T1000 (cell line): Measurements from ENCODE around the gene RASGRF2.

ENCODE experiments used
- DNase-seq: peaks from one replicate; lab custom pipeline; 2025; ENCODE audit warnings: mixed read lengths; lab: John Stamatoyannopoulos, UW

RASGRF2 gene

GRCh38 chr5:81208904-81209303, 248.7 kb downstream of the RASGRF2 start:
- DNase-seq, result no peak

DNA sequence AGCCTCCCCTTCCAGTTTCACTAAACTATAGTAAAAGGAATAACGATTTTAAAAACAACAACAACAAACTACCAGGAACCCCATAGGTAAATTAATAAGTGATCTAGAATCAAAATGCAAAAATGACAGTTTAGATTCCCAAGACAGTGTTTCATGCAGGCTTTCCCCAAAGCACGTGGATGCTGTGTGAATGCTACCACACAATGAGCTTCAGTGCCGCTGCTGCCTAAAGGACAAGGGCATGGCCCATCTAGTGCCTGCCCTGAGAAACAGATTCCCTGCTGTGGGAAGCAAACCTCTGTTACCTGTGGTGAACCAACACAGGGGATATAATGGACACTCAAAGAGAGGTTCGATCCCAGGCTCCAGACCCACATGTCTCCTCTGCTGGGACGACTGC, 249.2 kb downstream of the RASGRF2 start:
- no peak for DNase-seq

DNA sequence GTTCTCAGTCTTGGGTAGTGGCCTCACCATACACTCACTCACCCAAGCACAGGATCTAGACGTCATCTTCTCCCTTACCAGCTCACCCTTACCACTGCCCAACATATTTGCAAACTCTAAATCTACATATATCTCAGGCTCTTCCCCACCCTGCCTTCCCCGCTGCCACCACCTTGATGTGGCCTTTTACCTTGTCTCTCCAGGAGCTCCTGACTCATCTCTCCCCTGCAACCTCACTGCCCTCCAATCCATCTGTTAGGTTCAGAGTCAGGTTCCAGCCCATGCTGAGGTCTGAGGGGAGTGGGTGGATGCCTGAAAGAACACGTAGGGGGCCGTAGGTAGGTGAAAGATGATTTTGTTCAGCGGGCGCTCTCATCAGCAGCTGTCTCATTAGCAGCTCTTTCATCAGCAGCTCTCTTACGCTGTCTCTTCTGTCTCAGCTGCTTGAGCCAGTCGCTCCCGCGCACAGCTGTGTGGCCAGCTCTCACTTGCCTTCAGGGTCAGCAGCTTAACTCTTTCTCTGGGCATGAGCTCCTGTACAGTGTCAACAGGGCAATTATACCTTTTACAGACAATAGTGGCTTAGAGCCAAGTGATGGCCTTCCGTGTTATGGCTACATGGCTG, 249.8 kb downstream of the RASGRF2 start:
- no peak for DNase-seq

DNA sequence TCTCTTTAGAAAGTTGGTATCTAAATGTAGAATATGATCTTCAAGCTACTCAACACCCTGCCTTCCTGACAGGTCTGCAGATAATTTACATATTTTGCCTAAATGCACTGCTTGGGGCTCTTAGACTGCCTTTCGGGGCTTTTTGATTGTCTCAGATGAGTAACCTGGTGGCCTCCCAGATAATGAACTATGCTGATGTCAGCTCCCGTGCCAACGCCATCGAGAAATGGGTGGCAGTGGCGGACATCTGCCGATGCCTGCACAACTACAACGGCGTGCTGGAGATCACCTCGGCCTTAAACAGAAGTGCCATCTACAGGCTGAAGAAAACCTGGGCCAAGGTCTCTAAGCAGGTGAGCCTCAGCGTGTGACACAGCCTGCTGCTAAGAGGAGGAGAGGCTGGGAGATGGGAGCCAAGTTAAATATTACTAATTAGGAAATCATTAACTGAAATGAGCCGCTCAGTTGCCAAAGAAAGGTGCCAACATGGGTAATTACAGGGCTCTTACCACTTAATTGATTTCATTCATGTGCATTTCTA, 252.1 kb downstream of the RASGRF2 start:
- DNase-seq, result no peak

- no peak for DNase-seq
These were observed 252.9 kb downstream of the RASGRF2 start for GRCh38 chr5:81213070-81213469.

DNA sequence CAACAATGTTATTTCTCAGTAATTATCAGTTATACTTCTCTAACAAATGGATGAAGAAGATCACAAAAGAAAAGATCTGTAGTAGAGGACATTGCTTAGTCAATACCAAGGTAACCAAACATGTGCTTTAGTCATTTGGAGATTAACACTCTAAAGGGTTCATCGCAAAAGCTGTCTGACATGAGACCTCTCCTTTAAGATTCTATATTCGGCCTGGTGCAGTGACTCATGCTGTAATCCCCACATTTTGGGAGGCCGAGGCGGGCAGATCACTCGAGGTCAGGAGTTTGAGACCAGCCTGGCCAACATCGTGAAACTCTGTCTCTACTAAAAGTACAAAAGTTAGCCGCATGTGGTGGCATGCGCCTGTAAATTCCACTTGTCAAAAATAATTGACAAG, 254.7 kb downstream of the RASGRF2 start:
- DNase-seq, result no peak

GRCh38 chr5:81216152-81216551, 256.0 kb downstream of the RASGRF2 start:
- DNase-seq, result no peak

- no peak for DNase-seq
These were observed 259.2 kb downstream of the RASGRF2 start for GRCh38 chr5:81219389-81219788.

- no peak for DNase-seq
These were observed 262.1 kb downstream of the RASGRF2 start for GRCh38 chr5:81222285-81222684.

GRCh38 chr5:81225463-81225862, 265.3 kb downstream of the RASGRF2 start:
- DNase-seq, result no peak

- no peak for DNase-seq
These were observed 266.1 kb downstream of the RASGRF2 start for GRCh38 chr5:81226286-81226685.

GRCh38 chr5:81226949-81227348, 266.8 kb downstream of the RASGRF2 start:
- no peak for DNase-seq

DNA sequence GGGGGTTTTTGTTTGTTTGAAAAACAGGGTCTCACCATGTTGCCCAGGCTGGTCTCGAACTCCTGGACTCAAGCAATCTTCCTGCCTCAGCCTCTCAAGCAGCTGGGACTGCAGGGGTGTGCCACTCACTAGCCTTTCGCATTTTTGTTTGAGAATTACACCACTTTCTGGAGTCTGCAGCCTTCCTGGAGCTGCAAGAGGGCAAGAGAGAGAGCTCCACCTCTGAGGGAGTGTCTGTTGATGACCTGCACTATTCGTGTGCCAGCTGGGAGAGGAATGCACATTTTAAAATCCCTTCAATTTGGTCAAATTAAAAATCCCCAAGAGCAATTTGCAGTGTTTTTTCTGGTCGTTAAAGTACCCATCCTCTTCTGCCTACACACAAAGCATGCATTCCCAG, 267.9 kb downstream of the RASGRF2 start:
- DNase-seq, result no peak

- no peak for DNase-seq
These were observed 270.3 kb downstream of the RASGRF2 start for GRCh38 chr5:81230416-81230815.

- DNase-seq, result no peak
These were observed 272.4 kb downstream of the RASGRF2 start for GRCh38 chr5:81232464-81233079.

- no peak for DNase-seq
These were observed 273.0 kb downstream of the RASGRF2 start, which contains the start of gene CKMT2 for GRCh38 chr5:81233080-81233634. Gene CKMT2 (plus strand): TSS chr5:81233322. CDS start chr5:81251133, 17,811 bp downstream.

DNA sequence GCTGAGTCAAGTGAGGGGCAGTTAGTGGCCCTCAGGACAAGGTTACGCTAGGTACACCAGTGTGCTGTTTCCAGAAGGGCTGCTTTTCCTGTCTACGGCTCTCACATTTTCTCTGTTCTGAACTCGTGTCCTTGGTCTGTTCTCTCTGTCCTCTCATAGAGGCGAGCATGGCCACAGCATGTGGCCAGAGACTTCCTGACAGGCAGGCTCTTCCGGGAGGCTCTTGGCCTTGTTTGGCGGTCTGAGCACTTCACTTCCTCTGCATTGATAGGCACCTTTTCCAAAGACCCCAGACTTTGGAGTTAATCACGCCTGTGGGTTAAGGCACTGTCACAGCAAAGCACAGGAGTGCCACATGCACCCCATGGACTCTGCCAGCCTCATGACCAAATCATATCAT, 274.1 kb downstream of the RASGRF2 start:
- DNase-seq, result no peak

GRCh38 chr5:81234801-81235200, 274.6 kb downstream of the RASGRF2 start:
- DNase-seq, result no peak

DNA sequence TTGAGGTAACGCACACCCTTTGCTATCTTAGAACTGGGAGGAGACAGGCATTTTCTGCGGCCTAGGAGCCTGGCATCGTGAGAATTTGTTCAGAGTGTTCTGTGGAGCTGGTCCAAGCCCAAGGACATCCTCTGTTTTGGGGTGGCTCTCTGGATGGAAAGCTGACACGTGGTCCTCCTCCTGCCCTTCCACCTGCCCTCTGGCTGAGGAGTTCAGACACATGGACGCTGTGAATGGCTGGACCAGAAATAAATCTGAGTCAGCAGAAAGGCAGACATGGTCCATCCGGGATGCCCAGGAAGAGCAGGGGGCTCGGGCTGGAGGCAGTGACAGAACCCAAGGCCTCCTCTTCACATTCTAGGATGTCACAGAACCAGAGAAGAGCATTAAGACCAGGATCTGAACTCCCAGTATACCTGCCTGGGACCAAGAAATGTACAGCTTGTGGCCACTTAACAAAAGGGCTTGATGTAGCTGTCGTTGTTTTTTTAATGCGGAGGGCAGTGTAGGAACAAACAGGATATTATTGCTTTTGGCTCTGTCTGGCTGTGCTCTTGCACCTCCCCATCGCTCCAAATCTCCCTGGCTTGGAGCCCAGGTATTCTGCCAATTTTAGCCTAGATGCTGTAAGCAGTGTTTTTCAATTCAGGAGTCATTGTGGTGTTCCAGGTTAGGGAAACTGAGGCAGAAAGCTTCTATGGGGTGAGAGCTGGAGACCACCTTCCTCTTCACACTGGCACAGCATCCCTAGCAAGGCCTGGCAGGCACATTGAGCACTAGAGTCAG, 275.3 kb downstream of the RASGRF2 start:
- DNase-seq, result no peak

DNA sequence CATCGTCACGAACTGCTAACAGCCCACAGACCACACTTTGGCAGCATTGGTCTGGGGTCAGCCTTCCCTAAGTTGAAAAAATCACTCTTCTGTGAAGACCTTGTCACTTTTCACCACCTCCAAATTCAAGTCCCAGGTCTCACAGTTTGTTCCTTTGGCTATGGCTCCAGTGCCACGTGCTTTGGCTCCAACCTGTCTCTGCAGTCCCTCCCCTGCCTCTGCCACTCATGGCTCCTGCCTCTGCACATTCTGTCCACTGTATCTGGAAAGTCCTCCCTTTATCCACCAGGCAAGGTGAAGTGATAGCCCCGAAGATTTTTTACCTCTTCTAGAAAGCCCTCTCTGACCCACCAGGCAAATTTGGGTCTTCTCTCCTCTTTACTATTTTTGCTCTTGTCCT, 278.3 kb downstream of the RASGRF2 start:
- no peak for DNase-seq

DNA sequence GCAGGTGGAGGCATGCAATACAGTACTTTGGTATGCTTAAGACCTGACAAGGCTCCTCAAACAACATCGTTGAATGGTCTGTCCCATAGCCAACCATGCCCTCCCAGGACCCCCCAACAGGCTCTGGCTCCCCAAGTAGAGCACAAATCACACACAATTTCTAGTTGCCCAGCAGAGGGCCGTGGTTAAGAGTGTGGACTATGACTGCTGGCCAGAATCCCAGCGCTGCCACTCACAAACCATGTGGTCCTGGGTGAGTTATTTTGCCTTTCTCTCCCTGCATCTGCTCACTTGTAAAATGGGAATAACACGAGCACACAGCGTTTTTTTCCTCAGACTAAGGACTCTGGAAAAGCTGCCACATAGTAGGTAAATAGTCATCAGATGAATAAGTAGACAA, 279.4 kb downstream of the RASGRF2 start:
- DNase-seq, result no peak

DNA sequence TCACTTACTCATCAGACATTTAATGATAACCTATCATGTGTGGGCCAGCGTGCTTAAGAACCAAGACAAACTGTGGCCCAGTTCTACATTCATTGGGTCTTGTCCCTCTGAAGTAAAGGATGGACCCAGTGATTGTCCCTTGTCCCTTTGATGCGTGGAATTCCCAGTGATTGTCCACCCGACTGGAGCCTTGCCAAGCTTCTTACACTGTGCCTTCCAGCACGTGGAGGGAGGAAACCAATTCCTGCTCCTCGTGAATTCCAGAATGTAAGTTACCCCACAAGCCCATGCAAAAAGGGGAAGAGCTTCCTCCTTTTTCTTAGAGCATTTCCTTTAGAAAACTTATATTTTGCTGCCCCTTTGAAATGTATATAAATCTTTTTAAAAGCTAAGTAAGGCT, 280.8 kb downstream of the RASGRF2 start:
- no peak for DNase-seq
